HG03378 (cell line): ENCODE results near the gene GNMT.
A peak's percentile ranks its signal among the peaks of the same experiment; 100 is the strongest.
"Not testable (repeated sequence)": the region's sequence is repeated elsewhere in the genome, so short reads cannot be mapped to it uniquely, and the experiment has no call there.

Source experiments
- ATAC-seq: cut with Tn5 transposase; IDR thresholded peaks from one replicate; pipeline ENCODE4 v1.9.1; 2021; ENCODE audit warnings: mild to moderate bottlenecking, moderate library complexity; ENCODE audit not compliant: unreplicated experiment

The GNMT gene

DNA sequence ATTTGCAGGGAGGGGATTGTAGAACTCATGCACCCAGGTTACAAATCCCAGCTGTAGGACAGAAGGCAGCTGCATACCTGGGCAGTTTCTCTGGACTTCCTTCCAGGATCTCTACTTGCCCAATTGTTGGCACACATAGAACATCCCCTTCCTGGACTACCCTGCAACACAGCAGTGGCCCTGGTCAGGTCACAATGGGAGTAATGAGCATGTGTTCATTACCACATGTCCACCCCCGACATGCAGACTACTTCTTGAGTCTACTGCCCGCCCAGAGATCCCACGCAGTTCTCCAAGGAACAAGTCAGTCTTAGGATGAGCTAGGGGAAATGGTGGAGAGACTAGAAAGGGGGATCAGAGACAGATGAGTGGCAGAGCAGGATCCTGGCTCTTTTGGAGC lies 13.4 kb downstream of the GNMT start:
- no peak for ATAC-seq

DNA sequence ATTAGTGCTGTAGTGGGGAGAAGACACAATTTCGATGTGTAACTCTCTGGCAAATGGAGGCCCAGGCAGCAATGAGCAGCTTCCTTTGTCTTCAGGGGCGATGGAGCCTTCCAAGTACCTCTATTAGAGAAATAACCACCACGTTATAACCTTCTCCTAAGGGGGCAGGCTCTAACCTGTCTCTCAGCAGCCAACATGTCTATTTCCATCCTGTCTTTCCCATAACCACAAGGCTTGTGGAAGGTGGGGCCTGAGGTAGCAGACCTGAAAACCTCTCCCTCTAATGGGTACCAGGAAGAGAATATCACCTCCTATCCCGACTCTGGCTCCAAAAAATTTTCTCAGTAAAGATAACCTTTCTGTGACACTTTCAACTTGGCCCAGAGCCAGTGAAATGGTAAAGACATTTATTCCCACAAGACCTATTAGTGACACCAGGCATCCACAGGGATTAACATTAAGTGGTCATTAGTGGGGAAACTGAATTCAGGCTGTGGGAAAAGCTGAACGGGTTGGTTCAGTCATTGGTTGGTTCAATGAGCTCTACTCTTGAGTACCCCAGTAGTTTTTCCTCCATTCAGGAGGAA lies 14.5 kb downstream of the GNMT start:
- no peak for ATAC-seq

DNA sequence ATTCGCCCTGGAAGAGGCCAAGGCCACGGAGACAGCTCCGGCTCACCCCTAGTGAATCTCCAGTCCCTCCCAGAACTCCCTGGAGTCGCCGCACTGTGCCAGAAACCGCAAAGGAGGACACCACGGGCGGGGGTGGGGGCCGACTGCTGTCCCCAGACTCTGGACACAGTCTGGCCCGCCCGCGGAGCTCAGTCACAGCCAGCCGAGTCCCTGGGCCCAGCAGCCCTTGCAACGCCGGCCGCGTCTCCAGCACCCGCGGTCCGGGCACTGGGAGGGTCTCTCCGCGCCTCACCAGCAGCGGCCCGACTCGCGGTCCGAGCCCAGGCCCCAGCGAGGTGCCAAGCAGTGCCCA lies 17.9 kb downstream of the GNMT start:
- ATAC-seq, result no peak

DNA sequence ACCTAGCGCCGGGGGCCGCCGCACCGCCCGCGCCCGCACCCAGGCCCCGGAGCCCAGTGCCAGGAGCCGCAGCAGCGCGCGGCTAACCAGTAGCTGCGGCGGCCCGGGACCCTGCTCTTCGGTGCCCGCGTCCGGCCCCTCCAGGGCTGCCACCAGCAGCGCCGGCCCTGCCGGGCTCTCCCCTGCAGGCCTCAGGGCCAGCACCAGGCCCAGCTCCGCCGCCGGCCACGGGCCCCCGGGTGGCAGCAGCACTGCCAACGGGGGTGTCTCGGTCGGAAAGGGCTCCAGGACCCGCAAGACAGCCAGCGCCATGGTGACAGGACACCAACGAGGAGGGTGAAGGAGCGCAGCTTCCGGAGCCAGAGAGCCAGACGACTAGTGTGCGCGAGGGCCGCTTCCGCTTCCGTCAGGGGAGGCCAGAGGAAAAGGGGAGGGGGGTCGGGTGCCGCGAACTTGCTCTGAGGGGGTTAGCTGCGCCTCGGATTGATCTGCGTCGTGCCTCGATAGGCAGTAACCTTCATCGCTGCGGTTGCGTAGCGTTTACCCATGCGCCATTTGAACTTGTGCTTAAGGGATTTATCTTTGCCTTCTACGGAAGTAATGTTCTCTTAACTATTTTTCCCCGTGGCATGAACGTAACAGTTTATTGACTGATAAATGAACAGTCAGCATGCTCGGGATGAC lies 18.4 kb downstream of the GNMT start, which contains the start of gene PEX6:
Gene PEX6 (minus strand): TSS at position 343 of the 684 bp plus-strand sequence. CDS start 31 bp downstream, at position 312.
- peak; percentile 61 for ATAC-seq

DNA sequence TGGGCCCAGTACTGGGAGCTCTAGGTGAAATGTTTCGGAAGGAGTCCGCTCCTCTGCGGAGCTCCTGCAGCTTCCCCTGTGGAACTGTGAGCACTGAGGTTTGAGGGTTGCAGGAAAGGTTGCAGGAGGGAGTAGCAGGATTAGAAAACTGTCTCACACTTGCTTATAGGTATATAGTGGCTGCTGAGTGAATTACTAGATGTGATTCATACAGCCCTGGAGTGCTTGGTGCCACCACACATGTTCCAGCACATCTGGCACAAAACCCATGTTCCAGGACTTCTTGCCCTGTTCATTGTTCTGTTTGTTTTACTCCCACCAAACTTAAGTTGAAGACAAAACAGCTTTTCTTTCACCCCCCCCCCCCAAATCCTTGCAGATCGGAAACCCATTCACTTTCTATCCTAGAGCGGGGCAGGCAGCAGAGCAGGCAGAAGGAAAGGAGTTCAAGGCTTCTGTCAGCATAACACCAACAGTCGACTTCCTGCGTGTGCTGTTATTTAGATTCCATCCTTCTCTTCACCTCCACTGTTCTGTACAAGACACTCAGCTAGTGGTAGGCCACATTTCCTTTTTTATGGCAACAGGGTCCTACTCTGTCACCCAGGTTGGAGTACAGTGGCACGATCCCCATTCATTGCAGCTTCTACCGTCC lies 19.1 kb downstream of the GNMT start:
- ATAC-seq, result peak; percentile 5

DNA sequence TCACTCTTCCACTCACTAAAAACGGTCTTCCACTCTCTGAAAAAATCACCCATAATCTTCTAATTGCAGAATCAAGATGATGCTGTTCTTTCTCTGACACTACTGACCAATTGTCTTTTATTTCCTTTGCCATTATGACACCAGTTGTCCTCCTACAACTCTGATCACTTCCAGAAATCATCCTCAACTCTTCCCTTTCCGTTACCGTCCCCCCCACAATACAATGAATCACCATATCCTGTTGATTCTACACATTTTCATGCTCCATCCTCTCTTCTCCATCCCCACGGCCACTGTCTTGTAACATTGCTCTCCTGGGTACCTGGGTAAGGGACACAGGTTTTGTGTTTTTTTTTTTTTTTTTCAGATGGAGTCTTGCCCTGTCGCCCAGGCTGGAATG lies 21.3 kb downstream of the GNMT start:
- ATAC-seq, result no peak

DNA sequence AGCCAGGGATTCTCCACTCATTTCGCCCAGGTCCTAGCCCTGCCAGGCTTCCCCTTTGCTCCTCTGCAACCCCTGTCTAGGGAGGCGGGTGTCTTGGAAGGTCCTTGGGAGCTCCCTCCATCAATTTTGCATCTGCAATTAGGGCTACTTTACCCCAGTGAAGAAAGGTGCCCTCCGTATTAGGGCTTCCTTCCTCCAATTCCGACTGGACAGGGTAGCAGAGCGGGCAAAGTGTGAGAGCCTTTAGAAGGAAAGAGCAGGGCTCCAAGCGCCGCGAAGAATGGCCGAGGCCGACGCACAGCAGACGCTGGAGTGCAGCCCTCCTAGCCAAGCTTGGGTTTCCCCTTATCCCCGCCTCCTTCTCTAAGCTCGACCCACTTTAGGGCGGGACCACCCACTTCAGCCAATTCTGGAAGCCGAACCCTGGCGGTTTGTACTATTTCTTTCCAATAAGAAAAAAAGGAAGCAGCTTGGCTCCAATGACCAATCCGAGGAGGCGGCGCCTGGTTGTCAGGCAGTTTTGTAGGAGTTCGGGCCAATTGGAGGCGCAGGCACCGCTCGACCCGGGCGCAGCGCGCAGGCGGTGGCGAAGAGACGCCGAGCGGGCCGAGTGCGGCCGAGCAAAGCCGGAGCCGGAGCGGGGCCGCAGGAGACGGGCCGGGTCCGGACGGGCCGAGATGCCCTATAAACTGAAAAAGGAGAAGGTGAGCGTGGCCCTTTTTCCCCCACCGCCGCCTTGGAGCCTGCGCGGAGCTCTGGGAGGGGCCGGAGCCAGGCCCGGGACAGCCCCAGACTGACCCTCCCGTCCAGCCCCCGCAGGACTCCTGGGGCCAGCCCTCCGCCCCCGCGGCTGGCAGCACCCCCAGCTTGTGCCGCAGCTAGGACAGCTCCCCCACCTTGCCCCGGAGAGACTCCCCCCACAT lies 23.7 kb downstream of the GNMT start, which contains the start of gene PPP2R5D:
Gene PPP2R5D (plus strand): TSS at position 570 of the 923 bp plus-strand sequence. CDS start 108 bp downstream, at position 678.
- peak; percentile 85 for ATAC-seq

DNA sequence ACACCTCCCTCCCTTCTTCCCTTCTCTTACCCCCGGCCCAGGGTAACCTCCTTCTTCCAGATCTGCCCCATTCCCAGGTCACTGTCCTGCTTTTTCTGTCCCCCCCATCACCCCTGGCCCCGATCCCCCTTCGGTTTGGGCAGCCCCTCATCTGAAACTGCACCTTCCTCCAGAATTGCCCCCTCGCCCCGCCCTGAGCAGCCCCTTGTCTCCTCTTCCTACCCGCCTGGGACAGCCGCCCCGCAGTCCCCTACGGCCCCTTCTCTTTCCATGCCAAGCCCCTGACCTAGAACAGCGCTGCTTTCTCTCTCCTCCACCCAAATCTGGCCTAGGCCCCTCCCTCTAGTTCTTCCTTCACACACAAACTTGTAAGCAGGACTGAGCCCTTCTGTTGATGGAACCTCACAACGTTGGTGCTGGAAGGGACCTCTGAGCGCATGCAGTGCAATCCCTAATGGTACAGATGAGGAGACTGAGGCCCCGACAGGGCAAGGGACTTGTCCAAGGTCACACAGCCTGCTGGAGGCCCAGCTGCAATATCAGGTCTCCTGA lies 24.4 kb downstream of the GNMT start:
- no peak for ATAC-seq

DNA sequence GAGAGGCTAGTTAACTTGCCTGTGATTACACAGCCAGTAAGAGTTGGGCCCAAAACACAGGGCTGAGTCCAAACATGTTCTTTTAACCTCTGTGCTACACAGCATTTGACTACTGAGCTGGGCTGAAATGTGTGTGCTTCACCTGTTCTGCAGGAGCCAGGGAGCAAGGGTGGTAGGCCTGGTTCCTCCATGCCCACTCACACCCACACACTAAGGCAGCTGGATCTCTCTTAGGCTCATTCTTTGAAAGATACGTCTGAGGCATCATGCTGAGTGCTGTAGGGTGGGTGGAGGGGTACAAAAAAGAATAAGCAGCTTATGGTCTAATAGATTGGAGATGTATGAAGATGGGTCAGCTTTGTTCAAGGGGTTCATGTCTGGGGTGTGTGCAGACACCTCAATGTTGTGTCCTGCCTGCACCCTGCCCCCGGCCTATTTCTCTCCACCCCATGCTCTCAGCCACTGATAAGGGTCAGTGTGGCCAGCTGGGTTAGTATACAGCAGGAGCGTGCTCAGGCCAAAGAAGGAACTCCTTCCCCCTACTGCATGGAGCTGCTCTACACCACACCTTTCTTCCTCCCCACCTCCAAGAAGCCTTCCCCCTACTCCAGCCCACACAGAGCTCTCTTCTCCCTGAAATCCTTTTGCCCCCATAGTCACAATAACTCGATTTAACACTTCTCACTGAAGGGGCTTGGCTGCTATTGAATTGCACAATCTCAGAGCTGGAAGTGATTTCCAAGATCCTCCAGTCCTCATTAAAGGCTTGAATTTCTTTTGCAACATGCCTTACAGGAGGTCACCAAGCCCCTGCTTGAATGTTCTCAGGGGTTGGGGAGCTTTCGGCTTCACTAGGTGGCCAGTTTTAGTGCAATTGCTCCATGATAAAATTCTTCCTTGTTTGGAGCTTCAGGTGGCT lies 27.2 kb downstream of the GNMT start:
- no peak for ATAC-seq

DNA sequence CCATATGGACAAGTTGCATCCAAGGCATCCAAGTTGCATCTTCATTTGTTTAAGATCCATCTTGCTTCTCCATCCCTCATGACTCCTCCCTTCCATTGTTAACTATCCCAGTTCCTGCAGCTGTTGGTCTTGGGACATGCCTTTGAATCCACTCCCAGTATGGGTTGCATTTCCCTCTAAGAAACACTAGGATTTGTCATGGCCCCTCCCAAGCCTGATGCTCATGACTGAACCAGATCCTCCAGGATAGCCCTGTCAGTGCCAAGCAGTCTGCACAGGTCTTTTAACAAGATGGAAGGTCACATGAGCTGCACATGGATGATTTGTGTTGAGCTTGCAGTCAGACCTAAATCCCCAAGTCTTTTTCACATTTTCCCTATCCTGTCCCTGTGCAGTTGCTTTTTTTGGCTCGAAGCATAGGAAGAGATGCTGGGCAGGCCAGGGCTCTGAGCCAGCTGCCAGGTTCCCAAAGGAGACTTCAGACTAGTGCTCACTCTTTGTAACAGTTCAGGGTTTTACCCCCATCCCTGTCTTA lies 28.0 kb downstream of the GNMT start:
- ATAC-seq, result no peak

DNA sequence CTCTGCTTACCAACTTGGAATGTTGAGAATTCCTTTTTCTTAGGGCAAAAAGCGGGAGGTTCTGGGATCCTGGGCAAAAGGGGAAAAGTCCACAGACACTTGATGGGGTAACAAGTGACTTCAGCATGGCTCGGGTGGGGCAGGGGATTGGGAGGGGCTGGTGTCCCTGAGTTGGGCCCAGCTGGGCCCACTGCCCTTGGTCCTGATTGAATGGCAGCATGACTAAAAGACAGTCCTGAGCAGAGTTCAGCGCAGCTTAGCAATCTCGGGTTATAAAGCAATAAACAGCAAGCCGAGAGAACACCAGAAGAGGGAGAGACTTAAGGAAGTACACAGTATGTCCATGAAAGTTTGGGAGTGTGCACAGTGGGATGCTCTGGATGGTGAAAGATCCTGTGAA lies 29.4 kb downstream of the GNMT start:
- ATAC-seq, result no peak

DNA sequence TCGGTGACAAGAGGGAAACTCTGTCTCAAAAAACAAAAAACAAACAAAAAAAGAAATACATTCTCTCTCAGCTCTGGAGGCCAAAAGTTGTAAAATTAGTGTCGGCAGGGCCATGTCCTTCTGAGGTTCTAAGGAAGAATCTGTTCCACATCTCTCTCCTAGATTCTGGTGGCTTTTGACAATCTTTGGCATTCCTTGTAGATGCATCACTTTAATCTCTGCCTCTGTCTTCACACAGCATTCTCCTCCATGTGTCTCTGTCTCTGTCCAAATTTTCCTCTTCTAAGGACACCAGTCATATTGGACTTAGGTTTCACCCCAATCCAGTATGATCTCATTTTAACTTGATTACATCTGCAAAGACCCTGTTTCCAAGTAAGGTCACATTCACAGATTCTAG lies 32.9 kb downstream of the GNMT start:
- no peak for ATAC-seq

DNA sequence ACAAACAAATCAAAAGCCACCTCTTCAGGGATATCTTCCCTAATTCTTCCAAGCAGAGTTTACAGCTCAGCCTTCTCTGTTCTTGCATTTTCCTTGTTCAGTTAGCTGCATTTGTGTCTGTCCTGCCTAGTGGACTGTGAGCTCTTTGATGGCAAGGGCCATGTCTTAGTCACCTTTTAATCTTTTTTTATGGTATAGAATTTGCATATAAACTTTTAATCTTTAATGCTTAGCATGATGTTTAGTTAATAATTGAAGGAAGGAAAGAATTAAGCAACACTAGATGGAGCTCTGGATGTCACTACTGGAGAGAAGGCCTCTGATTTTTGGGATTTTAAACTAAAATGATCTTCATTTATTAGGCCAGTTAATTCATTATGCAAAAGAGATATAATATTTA lies 36.0 kb downstream of the GNMT start:
- no peak for ATAC-seq

DNA sequence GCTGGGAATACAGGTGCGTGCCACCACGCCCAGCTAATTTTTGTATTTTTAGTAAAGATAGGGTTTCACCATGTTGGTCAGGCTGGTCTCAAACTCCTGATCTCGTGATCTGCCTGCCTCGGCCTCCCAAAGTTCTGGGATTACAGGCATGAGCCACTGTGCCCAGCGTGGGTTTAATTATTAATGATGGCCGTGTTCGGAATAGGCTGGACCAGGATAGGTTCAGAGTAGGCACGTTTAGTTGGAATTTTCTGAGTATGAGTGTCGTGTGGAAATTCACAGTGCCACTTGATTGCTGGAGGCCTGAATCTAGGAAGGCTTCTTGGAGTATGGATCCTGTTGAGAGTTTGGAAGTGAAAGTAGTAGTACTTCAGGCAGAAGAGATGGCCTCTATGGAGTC lies 37.7 kb downstream of the GNMT start:
- not testable (repeated sequence) for ATAC-seq

DNA sequence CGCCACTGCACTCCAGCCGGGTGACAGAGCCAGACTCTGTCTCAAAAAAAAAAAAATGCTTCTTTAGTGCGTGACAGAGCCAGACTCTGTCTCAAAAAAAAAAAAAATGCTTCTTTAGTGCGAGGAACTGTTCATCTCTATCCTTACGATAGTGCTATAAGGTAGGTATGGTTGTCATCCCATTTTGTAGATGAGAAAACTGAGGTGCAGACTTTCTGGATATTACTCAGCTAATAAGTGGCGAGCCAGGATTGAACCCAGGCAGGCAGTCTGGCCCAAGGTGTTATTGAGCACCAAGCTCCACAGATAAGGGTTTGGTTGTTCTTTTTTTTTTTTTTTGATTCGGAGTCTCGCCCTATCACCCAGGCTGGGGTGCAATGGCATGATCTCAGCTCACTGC lies 41.3 kb downstream of the GNMT start:
- ATAC-seq, result no peak

DNA sequence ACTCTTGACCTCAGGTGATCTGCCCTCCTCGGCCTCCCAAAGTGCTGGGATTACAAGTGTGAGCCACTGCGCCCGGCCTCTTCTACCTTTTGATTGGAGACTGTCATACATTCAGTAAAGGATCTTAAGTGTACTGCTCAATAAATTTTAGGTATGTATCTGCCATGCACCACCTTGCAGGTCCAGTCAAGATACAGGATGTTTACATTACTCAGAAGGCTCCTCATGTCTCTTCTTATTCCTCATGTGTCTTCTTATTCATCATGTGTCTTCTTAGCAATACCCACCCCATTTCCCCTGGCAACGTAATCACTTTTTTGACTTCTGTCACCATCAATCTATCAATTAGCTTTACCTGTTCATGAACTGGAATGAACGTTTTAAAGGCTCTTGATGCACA lies 45.3 kb downstream of the GNMT start:
- no peak for ATAC-seq

DNA sequence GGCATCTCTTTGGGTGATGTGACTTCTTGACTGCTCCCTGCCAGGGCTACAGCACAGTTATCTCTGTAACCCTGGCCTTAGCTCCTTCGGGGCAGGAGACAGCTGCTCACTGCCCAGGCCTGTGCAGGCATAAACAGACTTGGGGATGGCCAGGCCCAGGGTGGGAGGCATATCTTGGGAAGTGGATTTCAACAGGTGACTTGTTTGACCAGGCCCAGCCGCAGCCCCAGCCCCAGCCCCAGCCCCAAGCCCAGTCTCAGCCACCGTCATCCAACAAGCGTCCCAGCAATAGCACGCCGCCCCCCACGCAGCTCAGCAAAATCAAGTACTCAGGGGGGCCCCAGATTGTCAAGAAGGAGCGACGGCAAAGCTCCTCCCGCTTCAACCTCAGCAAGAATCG lies 45.7 kb downstream of the GNMT start:
- ATAC-seq, result no peak

DNA sequence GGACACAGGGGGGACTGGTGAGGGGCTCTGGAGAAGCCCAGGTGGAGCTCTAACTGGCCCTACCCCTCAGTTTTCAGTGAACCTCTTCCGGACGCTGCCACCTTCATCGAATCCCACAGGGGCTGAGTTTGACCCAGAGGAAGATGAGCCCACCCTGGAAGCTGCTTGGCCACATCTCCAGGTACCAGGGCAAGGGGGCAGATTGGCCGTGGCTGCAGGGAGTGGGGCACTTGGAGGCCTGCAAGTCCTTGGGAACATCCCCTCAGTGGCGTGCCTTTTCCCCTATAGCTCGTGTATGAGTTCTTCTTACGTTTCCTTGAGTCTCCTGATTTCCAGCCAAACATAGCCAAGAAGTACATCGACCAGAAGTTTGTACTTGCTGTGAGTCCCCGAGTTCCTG lies 46.6 kb downstream of the GNMT start:
- no peak for ATAC-seq

DNA sequence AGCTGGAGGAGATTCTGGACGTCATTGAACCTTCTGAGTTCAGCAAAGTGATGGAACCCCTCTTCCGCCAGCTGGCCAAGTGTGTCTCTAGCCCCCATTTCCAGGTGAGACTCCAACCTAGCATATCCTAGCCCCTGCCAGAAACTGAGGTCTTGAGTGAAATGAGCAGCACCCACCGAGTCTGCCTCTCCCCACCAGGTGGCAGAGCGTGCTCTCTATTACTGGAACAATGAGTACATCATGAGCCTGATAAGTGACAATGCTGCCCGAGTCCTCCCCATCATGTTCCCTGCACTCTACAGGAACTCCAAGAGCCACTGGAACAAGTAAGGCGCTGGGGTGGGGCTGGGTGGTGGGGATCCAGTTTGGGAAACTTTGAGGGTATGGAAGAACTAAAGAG lies 48.6 kb downstream of the GNMT start:
- no peak for ATAC-seq

DNA sequence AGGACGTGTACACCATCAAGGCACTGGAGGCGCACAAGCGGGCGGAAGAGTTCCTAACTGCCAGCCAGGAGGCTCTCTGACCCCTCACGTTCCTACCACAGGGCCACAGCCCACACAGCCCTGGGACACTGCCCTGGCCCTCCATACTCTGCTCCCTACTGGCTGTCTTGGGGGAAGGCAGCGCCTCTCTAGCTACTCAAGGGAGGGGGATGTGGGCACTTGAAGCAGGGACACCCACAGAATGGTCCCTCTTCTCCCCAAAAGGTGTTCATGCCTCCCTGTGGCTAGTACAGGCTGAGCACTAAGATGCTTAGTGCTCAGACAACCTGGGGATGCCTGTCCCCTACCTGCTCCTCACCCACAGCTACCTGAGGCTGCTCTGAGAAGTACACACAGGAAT lies 50.7 kb downstream of the GNMT start:
- no peak for ATAC-seq
